ENCODE measurements around the gene INSRR.

INSRR gene

DNA sequence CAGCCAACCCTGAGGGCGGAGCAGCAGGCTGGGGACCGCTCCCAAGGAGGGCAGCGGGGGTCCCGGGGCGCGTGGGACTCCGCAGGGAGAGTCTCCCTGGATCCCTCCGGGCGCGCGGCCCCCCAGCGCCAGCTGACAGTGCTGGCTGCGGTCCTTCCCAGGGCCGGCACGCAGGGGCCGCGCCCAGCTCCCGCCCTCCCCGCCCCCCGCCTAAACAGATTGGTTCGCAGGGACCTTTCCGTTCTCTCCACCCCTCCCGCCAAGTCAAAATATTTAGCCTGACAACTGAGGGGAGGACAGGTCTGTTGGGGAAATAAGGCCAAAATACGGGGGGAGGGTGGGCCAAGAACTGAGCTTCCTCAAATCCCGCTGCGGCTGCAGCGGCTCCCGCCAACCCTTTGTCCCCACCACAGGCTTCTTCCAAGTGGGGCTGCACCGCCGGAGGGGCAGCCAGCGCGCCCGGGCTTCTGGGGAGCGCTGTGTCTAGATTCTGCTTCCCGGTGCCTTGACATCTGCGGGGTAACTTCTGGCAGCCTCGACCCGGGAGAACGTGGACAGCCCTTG lies at the start of gene INSRR:
INSRR (minus strand) TSS at position 159 of the 564 bp plus-strand sequence. CDS start 496 bp downstream, outside the sequence.
- DNase-seq (ENCODE audit: low spot score in 2 of 2): no peak
- H3K4me3 Mint-ChIP-seq: peak within 1 kb of the TSS; percentile 78
- no peak within 1 kb of the TSS for H3K27ac Mint-ChIP-seq
- peaks cover 46% of the 10 kb centered on the region for H3K27me3 Mint-ChIP-seq
- H3K9me3 Mint-ChIP-seq: no peaks in the 10 kb centered on the region
- H3K36me3 Mint-ChIP-seq: no peaks in the 10 kb centered on the region
- ATAC-seq (ENCODE audit: low read depth): no peak
- H3K4me1 Mint-ChIP-seq: peaks cover 16% of the 10 kb centered on the region

DNA sequence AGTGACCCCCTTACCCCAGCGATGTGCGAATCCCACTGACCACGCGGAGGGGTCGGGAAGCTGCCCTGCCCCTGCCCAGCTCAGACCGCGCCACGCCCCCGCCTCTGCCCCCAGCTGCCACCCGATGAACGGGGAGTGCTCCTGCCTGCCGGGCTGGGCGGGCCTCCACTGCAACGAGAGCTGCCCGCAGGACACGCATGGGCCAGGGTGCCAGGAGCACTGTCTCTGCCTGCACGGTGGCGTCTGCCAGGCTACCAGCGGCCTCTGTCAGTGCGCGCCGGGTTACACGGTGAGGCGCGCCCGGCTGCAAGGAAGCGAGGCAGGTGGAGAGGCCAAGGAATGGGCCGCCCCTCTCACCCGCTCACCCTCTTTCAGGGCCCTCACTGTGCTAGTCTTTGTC lies 49.6 kb upstream of the INSRR start:
- peaks cover 18% of the 10 kb centered on the region for H3K27me3 Mint-ChIP-seq
- peaks cover 8% of the 10 kb centered on the region for H3K4me1 Mint-ChIP-seq
- H3K36me3 Mint-ChIP-seq: no peaks in the 10 kb centered on the region
- no peak for DNase-seq (ENCODE audit: low spot score in 2 of 2)
- ATAC-seq (ENCODE audit: low read depth): no peak
- no peak overlapping the region for H3K4me3 Mint-ChIP-seq
- no peak overlapping the region for H3K27ac Mint-ChIP-seq
- no peaks in the 10 kb centered on the region for H3K9me3 Mint-ChIP-seq

DNA sequence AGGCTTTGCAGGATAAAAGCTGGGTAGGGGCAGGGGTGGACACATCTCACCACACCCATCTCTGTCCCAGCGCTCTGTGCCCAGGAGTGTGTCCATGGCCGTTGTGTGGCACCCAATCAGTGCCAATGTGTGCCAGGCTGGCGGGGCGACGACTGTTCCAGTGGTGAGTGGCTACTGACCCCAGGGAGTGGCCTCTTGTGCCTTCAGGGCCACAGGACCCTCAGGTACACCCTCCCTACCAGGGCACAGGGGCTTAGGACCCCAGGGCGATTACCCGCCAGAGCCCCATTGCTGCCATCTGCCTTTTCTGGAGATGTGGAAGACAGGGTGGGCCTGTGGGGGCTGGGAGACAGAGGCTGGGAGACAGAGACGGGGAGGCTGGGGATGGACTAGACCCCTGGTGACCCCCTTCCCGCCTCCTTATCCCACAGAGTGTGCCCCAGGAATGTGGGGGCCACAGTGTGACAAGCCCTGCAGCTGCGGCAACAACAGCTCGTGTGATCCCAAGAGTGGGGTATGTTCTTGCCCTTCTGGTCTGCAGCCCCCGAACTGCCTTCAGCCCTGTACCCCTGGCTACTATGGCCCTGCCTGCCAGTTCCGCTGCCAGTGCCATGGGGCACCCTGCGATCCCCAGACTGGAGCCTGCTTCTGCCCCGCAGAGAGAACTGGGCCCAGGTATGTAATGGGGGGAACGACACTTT lies 47.4 kb upstream of the INSRR start:
- Mint-ChIP-seq H3K36me3 (no peaks in the 10 kb centered on the region), H3K4me1 (peaks cover 8% of the 10 kb centered on the region), H3K27ac (no peak overlapping the region), H3K9me3 (no peaks in the 10 kb centered on the region), H3K4me3 (no peak overlapping the region), H3K27me3 (peaks cover 23% of the 10 kb centered on the region)
- DNase-seq (ENCODE audit: low spot score in 2 of 2): no peak
- ATAC-seq (ENCODE audit: low read depth): no peak

DNA sequence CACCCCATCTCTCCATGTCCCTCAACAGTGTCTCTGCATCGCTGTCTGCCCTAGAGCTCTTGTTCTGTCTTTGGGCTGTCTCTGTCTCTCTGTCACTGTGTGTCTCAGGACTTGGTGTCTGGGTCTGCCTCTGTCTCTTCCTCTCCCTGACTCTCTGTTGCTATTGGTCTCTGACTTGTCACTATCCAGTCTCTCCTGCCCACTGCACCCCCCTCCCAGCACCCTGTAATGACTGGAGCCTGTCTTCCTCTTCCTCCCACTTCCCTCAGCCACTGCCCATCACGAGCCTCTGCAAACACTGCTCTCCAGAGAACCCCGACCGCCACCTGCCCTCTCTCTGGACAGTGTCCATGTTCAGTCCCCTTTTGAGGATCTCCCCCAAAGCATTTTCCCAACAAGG lies 46.7 kb upstream of the INSRR start:
- peaks cover 24% of the 10 kb centered on the region for H3K27me3 Mint-ChIP-seq
- no peak overlapping the region for H3K4me3 Mint-ChIP-seq
- no peaks in the 10 kb centered on the region for H3K36me3 Mint-ChIP-seq
- H3K4me1 Mint-ChIP-seq: peaks cover 8% of the 10 kb centered on the region
- no peak overlapping the region for H3K27ac Mint-ChIP-seq
- DNase-seq (ENCODE audit: low spot score in 2 of 2): no peak
- no peaks in the 10 kb centered on the region for H3K9me3 Mint-ChIP-seq
- ATAC-seq (ENCODE audit: low read depth): no peak

DNA sequence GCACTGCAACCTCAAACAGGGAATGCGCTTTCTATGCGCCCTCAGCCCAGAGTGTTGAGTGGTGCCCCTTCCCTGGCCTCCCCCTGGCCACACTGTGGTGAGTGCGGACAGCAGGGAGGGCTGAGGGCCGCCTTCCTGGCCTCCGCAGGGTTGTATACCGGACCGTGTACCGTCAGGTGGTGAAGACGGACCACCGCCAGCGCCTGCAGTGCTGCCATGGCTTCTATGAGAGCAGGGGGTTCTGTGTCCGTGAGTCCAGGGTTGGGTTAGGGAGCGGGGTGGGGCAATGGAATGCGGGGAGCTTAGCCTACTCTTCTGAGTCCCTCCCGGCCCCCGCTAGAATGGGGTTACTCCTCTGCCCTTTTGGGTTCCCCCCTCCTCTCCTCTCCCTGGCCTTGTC lies 46.3 kb upstream of the INSRR start:
- Mint-ChIP-seq H3K36me3 (no peaks in the 10 kb centered on the region), H3K4me3 (no peak overlapping the region), H3K27me3 (peaks cover 21% of the 10 kb centered on the region), H3K4me1 (peaks cover 4% of the 10 kb centered on the region), H3K9me3 (no peaks in the 10 kb centered on the region), H3K27ac (no peak overlapping the region)
- ATAC-seq (ENCODE audit: low read depth): no peak
- no peak for DNase-seq (ENCODE audit: low spot score in 2 of 2)

DNA sequence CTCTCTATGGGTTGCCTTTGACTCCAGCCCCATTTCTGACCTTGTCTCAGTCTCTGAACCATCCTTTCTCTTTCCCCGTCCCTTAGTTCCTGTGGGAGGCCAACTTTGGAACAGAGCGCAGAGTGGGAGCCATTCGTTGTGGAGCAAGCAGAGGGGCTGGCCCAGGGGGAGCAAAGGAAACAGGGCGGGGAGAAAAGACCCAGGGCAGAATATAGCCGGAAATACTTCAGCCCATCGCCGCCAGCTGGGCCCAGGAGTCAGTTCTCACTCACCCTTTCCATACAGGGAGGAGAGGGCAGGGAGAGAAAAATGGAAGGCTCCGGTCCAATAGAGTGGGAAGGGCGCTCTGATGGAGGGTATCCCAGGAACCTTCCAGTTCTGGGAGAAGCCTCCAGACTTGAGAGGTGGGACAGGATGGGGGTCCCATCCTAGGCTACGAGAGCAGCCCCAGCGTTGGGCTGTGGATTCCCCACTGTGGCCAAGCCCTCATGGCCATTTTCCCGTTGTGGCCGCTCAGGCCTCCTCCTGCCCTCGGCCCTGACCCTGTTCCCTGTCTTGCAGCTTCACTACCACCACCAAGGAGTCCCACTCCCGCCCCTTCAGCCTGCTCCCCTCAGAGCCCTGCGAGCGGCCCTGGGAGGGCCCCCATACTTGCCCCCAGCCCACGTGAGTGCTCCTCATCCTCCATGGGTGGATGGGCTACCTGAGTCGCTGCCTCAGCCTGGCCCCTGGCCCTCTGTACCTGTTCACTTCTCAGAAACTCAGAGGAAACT lies 45.5 kb upstream of the INSRR start:
- Mint-ChIP-seq H3K4me3 (no peak overlapping the region), H3K27ac (no peak overlapping the region), H3K4me1 (peaks cover 4% of the 10 kb centered on the region), H3K27me3 (peaks cover 21% of the 10 kb centered on the region), H3K36me3 (no peaks in the 10 kb centered on the region), H3K9me3 (no peaks in the 10 kb centered on the region)
- DNase-seq (ENCODE audit: low spot score in 2 of 2) (no peak), ATAC-seq (ENCODE audit: low read depth) (no peak)

DNA sequence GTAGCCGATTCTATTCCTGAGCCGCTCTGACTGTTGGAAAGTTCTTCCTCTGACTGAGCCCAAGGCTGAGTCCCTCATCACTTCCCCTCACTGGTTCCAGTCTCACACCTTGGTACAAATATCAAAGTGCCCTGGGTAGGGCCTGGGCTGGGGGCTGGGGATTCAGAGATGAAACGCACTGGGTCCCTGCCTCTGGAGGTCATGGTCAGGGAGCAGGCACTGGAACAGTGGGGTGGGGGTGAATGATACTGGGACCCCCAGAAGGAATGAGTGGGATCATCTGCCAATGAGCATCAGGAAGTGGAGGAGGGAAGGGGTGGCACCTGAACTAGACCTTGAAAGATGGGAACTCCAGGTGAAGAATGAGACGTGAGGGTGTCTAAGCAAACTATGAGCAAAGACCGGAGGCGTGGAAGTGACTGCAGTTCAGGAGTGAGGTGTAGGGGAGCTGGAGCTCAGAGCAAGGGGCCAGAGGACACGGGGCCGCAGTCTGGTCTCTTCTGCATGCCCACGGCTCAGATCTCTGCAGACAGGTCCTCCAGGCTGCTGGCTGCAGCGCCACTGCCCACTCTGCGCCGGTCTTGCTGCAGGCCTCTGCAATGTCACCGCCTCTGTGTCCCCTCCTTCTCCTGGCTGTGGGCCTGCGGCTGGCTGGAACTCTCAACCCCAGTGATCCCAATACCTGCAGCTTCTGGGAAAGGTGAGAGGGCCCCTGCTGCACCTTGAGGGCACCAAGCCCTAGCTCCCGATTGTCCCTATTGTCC lies 44.6 kb upstream of the INSRR start:
- H3K27me3 Mint-ChIP-seq: peaks cover 25% of the 10 kb centered on the region
- ATAC-seq (ENCODE audit: low read depth) (no peak), DNase-seq (ENCODE audit: low spot score in 2 of 2) (no peak)
- H3K9me3 Mint-ChIP-seq: no peaks in the 10 kb centered on the region
- no peak overlapping the region for H3K27ac Mint-ChIP-seq
- H3K36me3 Mint-ChIP-seq: no peaks in the 10 kb centered on the region
- no peak overlapping the region for H3K4me3 Mint-ChIP-seq
- H3K4me1 Mint-ChIP-seq: peaks cover 4% of the 10 kb centered on the region

DNA sequence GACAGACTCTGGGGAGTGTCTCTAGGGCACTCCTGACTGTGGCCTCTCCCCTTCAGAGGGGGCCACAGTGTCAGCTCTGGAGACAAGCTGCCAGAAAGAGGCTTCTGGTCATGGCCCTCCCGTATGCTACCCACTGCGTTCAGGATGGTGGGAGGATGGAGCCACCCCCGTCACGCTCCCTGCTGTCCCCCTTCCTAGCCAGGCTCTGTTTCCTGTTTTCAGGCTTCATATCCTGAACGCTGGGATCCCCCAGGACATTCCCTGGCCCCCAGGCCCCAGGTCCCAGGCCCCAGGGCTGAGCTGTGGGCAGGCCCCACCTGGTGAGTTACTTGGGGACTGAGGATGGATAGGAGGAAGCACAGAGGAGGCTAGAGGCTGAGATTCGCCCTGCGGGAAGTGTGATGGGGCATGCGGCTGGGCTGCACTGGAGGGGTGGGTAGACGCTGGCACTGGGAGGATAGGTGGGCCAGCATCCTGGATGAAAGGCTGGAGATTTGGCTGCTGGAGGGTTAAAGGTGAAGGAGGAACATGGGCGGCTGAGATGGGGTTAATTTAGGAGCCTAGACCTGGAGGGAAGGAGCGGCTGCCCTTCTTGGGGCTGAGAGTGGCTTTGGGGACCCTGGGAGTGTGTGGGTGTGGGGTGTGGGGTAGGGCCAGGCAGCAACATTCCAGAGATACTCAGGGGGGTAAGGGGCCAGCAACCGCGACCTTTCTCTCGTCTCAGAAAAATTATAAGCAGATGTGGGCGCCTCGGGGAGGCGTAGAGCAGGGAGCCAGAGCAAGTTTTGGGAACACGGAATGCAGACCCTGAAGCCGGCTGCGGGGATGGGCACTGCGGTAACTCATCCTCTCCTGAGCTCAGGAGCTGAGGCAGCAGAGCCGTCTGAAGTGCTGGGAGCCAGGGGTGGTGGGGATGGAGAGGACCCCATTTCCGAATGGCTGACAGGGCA lies 43.3 kb upstream of the INSRR start:
- ATAC-seq (ENCODE audit: low read depth) (no peak), DNase-seq (ENCODE audit: low spot score in 2 of 2) (no peak)
- Mint-ChIP-seq H3K9me3 (no peaks in the 10 kb centered on the region), H3K27ac (no peak overlapping the region), H3K36me3 (no peaks in the 10 kb centered on the region), H3K27me3 (peaks cover 30% of the 10 kb centered on the region), H3K4me3 (no peak overlapping the region), H3K4me1 (peaks cover 4% of the 10 kb centered on the region)

DNA sequence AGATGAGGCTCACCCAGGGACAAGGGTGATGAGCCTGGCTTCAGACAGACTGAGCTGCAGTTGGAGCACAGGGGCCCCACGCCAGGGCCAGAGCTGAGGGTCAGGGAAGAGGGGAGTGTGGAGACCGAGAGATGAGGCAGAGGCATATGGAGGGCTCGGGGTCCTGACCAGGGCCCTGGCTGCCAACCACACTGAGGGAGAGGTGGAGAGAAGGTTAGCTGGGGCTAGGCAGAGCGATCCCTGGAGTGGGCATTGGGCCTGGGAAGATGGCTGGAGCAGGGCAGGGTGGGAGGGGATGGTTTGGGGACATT lies 42.6 kb upstream of the INSRR start:
- Mint-ChIP-seq H3K27me3 (peaks cover 25% of the 10 kb centered on the region), H3K4me3 (no peak overlapping the region), H3K36me3 (no peaks in the 10 kb centered on the region), H3K4me1 (no peaks in the 10 kb centered on the region), H3K9me3 (no peaks in the 10 kb centered on the region), H3K27ac (no peak overlapping the region)
- ATAC-seq (ENCODE audit: low read depth) (no peak), DNase-seq (ENCODE audit: low spot score in 2 of 2) (no peak)

DNA sequence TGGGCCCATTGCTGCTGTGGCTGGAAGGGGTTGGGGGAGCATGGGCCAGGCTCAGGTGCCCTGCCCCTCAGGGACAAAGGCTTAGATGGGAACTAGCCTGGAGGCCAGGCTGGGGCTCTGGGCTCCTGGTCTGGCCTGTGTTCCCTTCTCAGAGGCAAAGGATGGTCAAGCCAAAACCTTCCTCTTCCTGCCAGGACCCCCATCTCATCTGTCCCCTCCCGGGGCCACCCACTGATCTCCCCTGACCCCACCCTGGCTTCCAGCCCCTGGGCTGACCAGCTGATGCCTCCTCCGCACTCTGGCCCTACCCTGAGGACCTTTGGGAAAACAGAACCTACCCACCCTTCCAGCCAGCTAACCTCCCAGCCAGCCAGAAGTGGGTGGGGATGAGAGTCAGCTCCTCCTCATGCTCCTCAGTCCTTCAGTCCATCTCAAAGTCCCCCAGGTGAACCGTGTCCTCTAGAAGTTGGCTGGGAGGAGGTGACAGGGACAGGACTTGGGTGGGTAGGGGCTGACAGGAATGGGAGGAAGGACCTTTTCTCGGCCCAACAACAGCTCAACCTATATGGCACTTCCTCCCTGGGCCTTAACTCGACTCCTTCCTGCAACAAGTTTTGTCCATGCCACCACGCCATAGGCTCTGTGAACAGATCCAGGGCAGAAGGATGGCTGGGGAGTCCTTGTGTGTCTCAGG lies 42.1 kb upstream of the INSRR start:
- Mint-ChIP-seq H3K36me3 (no peaks in the 10 kb centered on the region), H3K9me3 (no peaks in the 10 kb centered on the region), H3K27ac (no peak overlapping the region), H3K4me1 (no peaks in the 10 kb centered on the region), H3K4me3 (no peak overlapping the region), H3K27me3 (peaks cover 25% of the 10 kb centered on the region)
- no peak for ATAC-seq (ENCODE audit: low read depth)
- no peak for DNase-seq (ENCODE audit: low spot score in 2 of 2)

DNA sequence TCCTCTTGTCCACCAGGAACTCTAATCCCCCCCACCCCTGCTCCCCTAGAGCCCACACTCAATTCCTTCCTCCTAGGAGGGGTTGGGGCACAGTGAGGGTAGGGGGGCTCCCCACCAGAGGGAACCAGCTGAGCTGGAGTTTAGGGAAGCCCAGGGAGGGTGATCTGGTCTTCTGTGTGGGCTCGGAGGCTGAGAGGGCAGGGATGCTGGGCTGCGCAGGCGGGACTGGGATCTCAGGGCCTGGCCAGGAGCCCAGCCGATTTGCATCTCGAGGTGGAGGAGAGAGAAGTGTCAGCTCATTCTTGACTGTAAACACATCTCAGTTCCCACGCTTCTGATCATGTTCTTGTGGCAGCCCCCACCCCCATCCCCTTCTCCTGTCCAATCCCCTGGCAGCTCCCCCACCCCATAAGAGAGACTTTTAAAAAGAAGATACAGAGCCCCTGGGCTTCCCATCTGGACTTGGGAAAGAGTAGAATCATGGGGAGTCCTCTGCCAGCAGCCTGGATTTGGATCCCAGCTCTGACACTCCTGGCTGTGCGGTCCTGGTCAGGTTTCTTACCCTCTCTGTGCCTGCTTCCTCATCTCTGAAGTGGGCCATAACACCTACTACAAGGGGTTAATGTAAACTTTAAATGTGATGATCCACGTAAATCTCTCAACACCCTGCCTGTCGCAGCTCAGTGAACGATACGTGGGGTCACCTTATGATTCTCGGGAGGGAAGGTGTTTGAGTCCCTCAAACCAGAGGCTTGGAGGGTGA lies 41.2 kb upstream of the INSRR start:
- Mint-ChIP-seq H3K27me3 (peaks cover 23% of the 10 kb centered on the region), H3K27ac (no peak overlapping the region), H3K4me3 (no peak overlapping the region), H3K36me3 (no peaks in the 10 kb centered on the region), H3K4me1 (no peaks in the 10 kb centered on the region), H3K9me3 (no peaks in the 10 kb centered on the region)
- no peak for DNase-seq (ENCODE audit: low spot score in 2 of 2)
- ATAC-seq (ENCODE audit: low read depth): no peak

DNA sequence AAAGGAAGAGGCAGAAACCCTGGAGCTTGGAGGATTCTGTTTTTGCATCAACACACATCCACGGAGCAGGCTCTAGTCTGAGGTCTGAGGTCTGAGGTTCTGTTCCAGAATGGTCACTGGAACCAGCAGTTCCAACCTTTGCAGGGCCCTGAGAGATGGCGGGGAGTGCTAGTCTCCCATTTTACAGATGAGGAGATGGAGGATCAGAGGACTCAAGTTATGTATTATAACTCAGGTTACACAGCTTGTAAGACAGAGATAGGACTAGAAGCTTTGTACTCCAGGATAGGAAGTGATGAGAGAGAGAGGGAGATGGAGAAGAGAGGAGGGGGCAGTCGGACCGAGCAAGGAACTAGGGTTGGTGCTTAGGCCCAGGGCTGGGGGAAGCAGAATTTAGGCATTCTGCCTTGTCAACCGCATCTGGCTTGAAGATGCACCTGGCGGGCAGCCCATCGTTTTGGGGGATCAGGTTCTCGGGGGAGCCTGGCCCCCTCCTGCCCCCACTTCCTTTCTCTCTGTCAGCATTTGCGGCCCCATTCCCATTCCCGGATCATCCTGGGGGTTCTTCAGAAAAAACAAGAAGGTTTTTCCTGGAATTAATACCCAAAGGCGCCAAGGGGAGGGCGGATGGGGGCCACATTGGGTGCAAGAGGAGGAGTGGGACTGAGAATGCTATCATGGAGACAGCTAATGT lies 40.2 kb upstream of the INSRR start:
- H3K9me3 Mint-ChIP-seq: no peaks in the 10 kb centered on the region
- ATAC-seq (ENCODE audit: low read depth) (no peak), DNase-seq (ENCODE audit: low spot score in 2 of 2) (no peak)
- no peaks in the 10 kb centered on the region for H3K4me1 Mint-ChIP-seq
- H3K27ac Mint-ChIP-seq: no peak overlapping the region
- H3K36me3 Mint-ChIP-seq: no peaks in the 10 kb centered on the region
- peaks cover 27% of the 10 kb centered on the region for H3K27me3 Mint-ChIP-seq
- no peak overlapping the region for H3K4me3 Mint-ChIP-seq
